Astrocyte (in vitro differentiated cells and primary cell): ENCODE measurements around the gene ONECUT2. TPM values are rescaled to one million over a fixed set of nuclear protein-coding genes. Genes with fewer than 3 reads are reported as not detected.

Experiments
- DNase-seq: peaks from one replicate; pipeline ENCODE4 v3.0.0-alpha.2; 2010; ENCODE audit warnings: low read depth
- FAIRE-seq: peaks from 2 replicates; lab custom pipeline; 2011; peaks lifted over from hg19 to GRCh38; lab: Jason Lieb, UNC
- H2AFZ ChIP-seq: 2 replicates; pipeline ENCODE4 v1.6.0; 2012; ENCODE audit warnings: low read depth, low read length, inconsistent platforms
- H3K27ac ChIP-seq: 2 replicates; pipeline ENCODE4 v1.5.1; 2011; ENCODE audit warnings: low read depth, low read length, inconsistent platforms
- H3K27me3 ChIP-seq: 2 replicates; pipeline ENCODE4 v1.6.0; 2011; ENCODE audit warnings: low read length, inconsistent platforms; ENCODE audit not compliant: insufficient read depth
- H3K36me3 ChIP-seq: 2 replicates; pipeline ENCODE4 v1.5.1; 2011; ENCODE audit warnings: low read length, inconsistent platforms; ENCODE audit not compliant: insufficient read depth
- H3K4me1 ChIP-seq: 2 replicates; pipeline ENCODE4 v1.5.1; 2011; ENCODE audit warnings: low read length, inconsistent platforms; ENCODE audit not compliant: insufficient read depth
- H3K4me2 ChIP-seq: 2 replicates; pipeline ENCODE4 v1.6.0; 2012; ENCODE audit warnings: low read length, inconsistent platforms
- H3K4me3 ChIP-seq: 2 replicates; pipeline ENCODE4 v1.5.1; 2011; ENCODE audit warnings: low read depth, mild to moderate bottlenecking, low read length, inconsistent platforms; ENCODE audit not compliant: insufficient read depth
- H3K79me2 ChIP-seq: 2 replicates; pipeline ENCODE4 v1.6.0; 2012; ENCODE audit warnings: mild to moderate bottlenecking, low read length, inconsistent platforms; ENCODE audit not compliant: insufficient read depth
- H3K9ac ChIP-seq: 2 replicates; pipeline ENCODE4 v1.6.0; 2012; ENCODE audit warnings: mild to moderate bottlenecking, low read length, inconsistent platforms
- H3K9me3 ChIP-seq: 2 replicates; pipeline ENCODE4 v1.5.1; 2012; ENCODE audit warnings: low read depth, mild to moderate bottlenecking, low read length, inconsistent platforms; ENCODE audit not compliant: insufficient read depth
- H4K20me1 ChIP-seq: 2 replicates; pipeline ENCODE4 v1.6.0; 2012; ENCODE audit warnings: low read length, inconsistent platforms; ENCODE audit not compliant: insufficient read depth
- H3K27ac Mint-ChIP-seq: one replicate; pipeline ENCODE4 v1.8.0; 2021; ENCODE audit warnings: mild to moderate bottlenecking, mixed read lengths; ENCODE audit not compliant: unreplicated experiment
- H3K27me3 Mint-ChIP-seq: one replicate; pipeline ENCODE4 v1.8.0; 2021; ENCODE audit warnings: low read depth, mixed read lengths; ENCODE audit not compliant: unreplicated experiment
- H3K36me3 Mint-ChIP-seq: one replicate; pipeline ENCODE4 v1.8.0; 2021; ENCODE audit warnings: low read depth, mixed read lengths; ENCODE audit not compliant: unreplicated experiment
- H3K4me1 Mint-ChIP-seq: one replicate; pipeline ENCODE4 v1.8.0; 2021; ENCODE audit warnings: low read depth, mixed read lengths; ENCODE audit not compliant: unreplicated experiment
- H3K4me3 Mint-ChIP-seq: one replicate; pipeline ENCODE4 v1.8.0; 2021; ENCODE audit warnings: mild to moderate bottlenecking, moderate library complexity, mixed read lengths; ENCODE audit not compliant: unreplicated experiment
- H3K9me3 Mint-ChIP-seq: one replicate; pipeline ENCODE4 v1.8.0; 2021; ENCODE audit warnings: mild to moderate bottlenecking, mixed read lengths; ENCODE audit not compliant: unreplicated experiment
- EZH2 ChIP-seq: IDR thresholded peaks from 2 replicates; pipeline ENCODE4 v1.6.1; 2012; ENCODE audit warnings: mild to moderate bottlenecking, low read length, inconsistent platforms; ENCODE audit not compliant: insufficient read depth
- total RNA-seq: library from RNA; stranded (reverse); gene quantifications from 2 replicates; pipeline ENCODE4 v1.2.1, GENCODE V29; 2021
- TF ChIP-seq, protein P1 (sequence below): IDR thresholded peaks from 2 replicates; pipeline ENCODE4 v1.5.1; 2011; ENCODE audit warnings: low read depth, mild to moderate bottlenecking, inconsistent platforms, low read length, moderate library complexity; ENCODE audit not compliant: insufficient read depth

The ONECUT2 gene
- total RNA-seq, 1 donor from 2014 or later: 6.2 TPM

DNA sequence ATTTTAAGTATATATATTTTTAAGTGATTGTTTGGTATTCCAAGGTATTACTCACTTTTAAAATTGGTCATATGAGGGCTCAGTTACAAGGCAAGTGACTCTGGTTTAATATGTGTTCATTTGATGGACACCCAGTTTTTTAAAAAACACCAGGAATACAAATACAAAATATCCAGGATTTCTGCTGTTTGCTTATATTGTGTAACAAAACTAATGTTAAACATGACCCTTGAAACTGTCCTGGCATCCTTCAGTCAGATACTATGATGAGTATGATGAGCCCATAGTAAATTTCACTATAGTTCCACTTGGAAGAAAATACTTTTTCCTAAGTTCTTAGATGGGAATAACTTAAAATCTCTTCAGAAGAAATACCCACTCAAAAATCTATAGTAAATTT lies 11.4 kb upstream of the ONECUT2 start:
- Mint-ChIP-seq H3K4me3 (no peak overlapping the region), H3K4me1 (no peaks in the 10 kb centered on the region), H3K27me3 (peaks cover 15% of the 10 kb centered on the region), H3K36me3 (no peaks in the 10 kb centered on the region), H3K27ac (no peak overlapping the region), H3K9me3 (peaks cover 2% of the 10 kb centered on the region)
- Histone ChIP-seq H3K9me3 (peaks cover 2% of the 10 kb centered on the region), H4K20me1 (no peaks in the 10 kb centered on the region), H3K4me1 (no peaks in the 10 kb centered on the region), H3K27ac (no peak overlapping the region), H3K79me2 (no peaks in the 10 kb centered on the region), H2AFZ (no peak overlapping the region), H3K4me2 (no peak overlapping the region), H3K9ac (no peak overlapping the region), H3K36me3 (no peaks in the 10 kb centered on the region), H3K4me3 (no peak overlapping the region), H3K27me3 (peaks cover 28% of the 10 kb centered on the region)
- TF ChIP-seq, protein P1, sequence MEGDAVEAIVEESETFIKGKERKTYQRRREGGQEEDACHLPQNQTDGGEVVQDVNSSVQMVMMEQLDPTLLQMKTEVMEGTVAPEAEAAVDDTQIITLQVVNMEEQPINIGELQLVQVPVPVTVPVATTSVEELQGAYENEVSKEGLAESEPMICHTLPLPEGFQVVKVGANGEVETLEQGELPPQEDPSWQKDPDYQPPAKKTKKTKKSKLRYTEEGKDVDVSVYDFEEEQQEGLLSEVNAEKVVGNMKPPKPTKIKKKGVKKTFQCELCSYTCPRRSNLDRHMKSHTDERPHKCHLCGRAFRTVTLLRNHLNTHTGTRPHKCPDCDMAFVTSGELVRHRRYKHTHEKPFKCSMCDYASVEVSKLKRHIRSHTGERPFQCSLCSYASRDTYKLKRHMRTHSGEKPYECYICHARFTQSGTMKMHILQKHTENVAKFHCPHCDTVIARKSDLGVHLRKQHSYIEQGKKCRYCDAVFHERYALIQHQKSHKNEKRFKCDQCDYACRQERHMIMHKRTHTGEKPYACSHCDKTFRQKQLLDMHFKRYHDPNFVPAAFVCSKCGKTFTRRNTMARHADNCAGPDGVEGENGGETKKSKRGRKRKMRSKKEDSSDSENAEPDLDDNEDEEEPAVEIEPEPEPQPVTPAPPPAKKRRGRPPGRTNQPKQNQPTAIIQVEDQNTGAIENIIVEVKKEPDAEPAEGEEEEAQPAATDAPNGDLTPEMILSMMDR: no peak
- no peak for TF ChIP-seq EZH2
- DNase-seq (no peak), FAIRE-seq (no peak)

- Mint-ChIP-seq H3K27ac (no peak overlapping the region), H3K4me3 (no peak overlapping the region), H3K27me3 (peaks cover 25% of the 10 kb centered on the region), H3K4me1 (no peaks in the 10 kb centered on the region), H3K9me3 (peaks cover 11% of the 10 kb centered on the region), H3K36me3 (no peaks in the 10 kb centered on the region)
- DNase-seq: no peak
- Histone ChIP-seq H3K9me3 (peaks cover 2% of the 10 kb centered on the region), H4K20me1 (no peaks in the 10 kb centered on the region), H2AFZ (no peak overlapping the region), H3K4me2 (no peak overlapping the region), H3K36me3 (no peaks in the 10 kb centered on the region), H3K4me1 (no peaks in the 10 kb centered on the region), H3K9ac (no peak overlapping the region), H3K79me2 (no peaks in the 10 kb centered on the region), H3K27me3 (peaks cover 41% of the 10 kb centered on the region), H3K4me3 (no peak overlapping the region), H3K27ac (no peak overlapping the region)
- no peak for TF ChIP-seq EZH2
- no peak for FAIRE-seq
Observed at GRCh38 chr18:57425096-57425495, 10.1 kb upstream of the ONECUT2 start.

DNA sequence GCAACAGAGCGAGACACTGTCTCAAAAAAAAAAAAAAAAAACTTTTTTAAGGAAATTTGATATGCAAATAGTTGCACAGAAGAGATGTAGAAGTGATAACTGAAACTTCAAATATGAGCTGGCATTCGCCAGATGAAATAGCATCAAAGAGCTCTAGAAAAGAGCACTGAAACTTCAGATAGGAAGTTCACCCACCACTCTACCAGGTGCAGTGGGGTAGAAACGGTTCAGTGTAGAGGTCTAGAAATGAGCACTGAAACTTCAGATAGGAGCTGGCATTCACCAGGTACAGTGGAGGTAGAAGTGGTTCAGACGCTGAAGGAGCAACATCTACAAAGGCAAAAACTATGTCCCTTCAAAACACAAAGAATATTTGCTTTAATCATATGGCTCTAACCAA lies 9.0 kb upstream of the ONECUT2 start:
- Mint-ChIP-seq H3K36me3 (no peaks in the 10 kb centered on the region), H3K4me1 (no peaks in the 10 kb centered on the region), H3K4me3 (no peak overlapping the region), H3K27me3 (peaks cover 32% of the 10 kb centered on the region), H3K27ac (no peak overlapping the region), H3K9me3 (peaks cover 9% of the 10 kb centered on the region)
- Histone ChIP-seq H3K27me3 (peaks cover 52% of the 10 kb centered on the region), H3K9me3 (peaks cover 2% of the 10 kb centered on the region), H3K4me3 (no peak overlapping the region), H3K79me2 (no peaks in the 10 kb centered on the region), H3K27ac (no peak overlapping the region), H4K20me1 (no peaks in the 10 kb centered on the region), H3K4me2 (no peak overlapping the region), H2AFZ (no peak overlapping the region), H3K9ac (no peak overlapping the region), H3K4me1 (no peaks in the 10 kb centered on the region), H3K36me3 (no peaks in the 10 kb centered on the region)
- FAIRE-seq (no peak), DNase-seq (no peak)
- no peak for TF ChIP-seq EZH2
- TF ChIP-seq, protein P1: no peak
